Measurements from ENCODE around the gene PRCP.

PRCP gene

DNA sequence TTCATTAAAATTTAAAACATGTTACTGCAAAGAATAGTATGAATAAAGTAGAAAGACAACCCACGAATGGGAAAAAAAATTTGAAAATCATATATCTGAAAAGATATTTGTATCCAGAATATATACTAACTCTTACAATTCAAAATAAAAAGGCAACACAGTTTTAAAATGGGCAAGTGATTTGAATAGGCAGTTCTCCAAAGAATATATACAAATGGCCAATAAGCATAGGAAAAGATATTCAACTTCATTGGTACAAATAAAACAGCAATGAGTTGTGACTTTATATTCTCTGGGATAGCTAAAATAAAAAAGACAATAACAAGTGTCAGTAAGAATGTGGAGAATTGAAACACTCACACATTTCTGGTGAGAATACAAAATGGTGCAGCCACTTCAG lies 125.0 kb downstream of the PRCP start:
- Histone ChIP-seq H2BK12ac (ENCODE audit: low read length in 2 of 2) (no peak overlapping the region), H4K91ac (ENCODE audit: low read length) (no peak overlapping the region), H3K9ac (ENCODE audit: low read length) (no peak overlapping the region), H2BK120ac (ENCODE audit: low read depth, low read length) (no peak overlapping the region), H3K4me3 (ENCODE audit: insufficient read depth in 1 of 2, low read depth in 1 of 2, low read length in 2 of 2) (peak overlapping the region in 1 of 2 experiments; percentile 9), H3K36me3 (ENCODE audit: control insufficient read depth in 1 of 2, insufficient read depth in 2 of 2, low read depth in 1 of 2, low read length in 2 of 2) (no peaks in the 10 kb centered on the region), H3K27me3 (ENCODE audit: control insufficient read depth in 1 of 2, insufficient read depth in 1 of 2, low read length in 2 of 2) (no peaks in the 10 kb centered on the region), H2AFZ (ENCODE audit: low read depth, low read length) (no peak overlapping the region), H3K4me1 (ENCODE audit: control insufficient read depth, insufficient read depth, low read depth, low read length) (peaks cover 3% of the 10 kb centered on the region), H2BK5ac (ENCODE audit: low read depth, low read length, poor library complexity, severe bottlenecking) (no peak overlapping the region), H3K27ac (ENCODE audit: low read length, poor library complexity, severe bottlenecking) (no peak overlapping the region), H3K18ac (ENCODE audit: low read depth in 1 of 2, low read length in 2 of 2) (no peak overlapping the region), H2BK15ac (ENCODE audit: low read depth, poor library complexity, severe bottlenecking) (no peak overlapping the region), H3K4me2 (ENCODE audit: low read length, poor library complexity, severe bottlenecking) (no peak overlapping the region), H2AK5ac (ENCODE audit: low read length, severe bottlenecking) (no peak overlapping the region), H3K9me3 (ENCODE audit: control insufficient read depth, low read length) (peaks cover 10% of the 10 kb centered on the region), H4K8ac (ENCODE audit: low read length) (no peak overlapping the region), H3K14ac (ENCODE audit: low read length in 2 of 2) (no peak overlapping the region), H3K79me1 (replicated peaks; ENCODE audit: low read length, poor library complexity, severe bottlenecking) (no peaks in the 10 kb centered on the region), H3K23ac (ENCODE audit: low read length in 2 of 2) (no peak overlapping the region), H3K4ac (ENCODE audit: low read depth in 1 of 2, low read length in 2 of 2) (no peak overlapping the region)
- DNase-seq = no peak
- WGBS = no CpG with 5 or more reads among the region's 1 CpG
